Calu3 (cell line): ENCODE data around the gene TMEM108. TPM values are rescaled to one million over a fixed set of nuclear protein-coding genes. Genes with fewer than 3 reads are reported as not detected.

Source experiments
- BruUV-seq: library from RNA; stranded (reverse); fragments of 400-500 nt; replicated peaks from 2 replicates; lab custom pipeline; 2021; lab: Mats Ljungman, UMichigan
- CTCF ChIA-PET: fragments of 300-600 bp; sonication (Branson Sonifier 250); formaldehyde crosslinking; loops from one replicate; lab custom pipeline; 2022; ENCODE audit warnings: antibody characterized with exemption; lab: Charles Lee
- DNase-seq: peaks from one replicate; pipeline ENCODE4 v3.0.0; 2022
- H3K27ac Mint-ChIP-seq: one replicate; pipeline ENCODE4 v1.8.0; 2022; ENCODE audit warnings: mixed read lengths; ENCODE audit not compliant: unreplicated experiment
- H3K27me3 Mint-ChIP-seq: one replicate; pipeline ENCODE4 v1.8.0; 2022; ENCODE audit warnings: mixed read lengths; ENCODE audit not compliant: unreplicated experiment
- H3K36me3 Mint-ChIP-seq: one replicate; pipeline ENCODE4 v1.8.0; 2022; ENCODE audit warnings: mild to moderate bottlenecking, moderate library complexity, mixed read lengths; ENCODE audit not compliant: insufficient read depth, unreplicated experiment
- H3K4me1 Mint-ChIP-seq: one replicate; pipeline ENCODE4 v1.8.0; 2022; ENCODE audit warnings: mild to moderate bottlenecking, low read depth, mixed read lengths; ENCODE audit not compliant: unreplicated experiment
- H3K4me3 Mint-ChIP-seq: one replicate; pipeline ENCODE4 v1.8.0; 2022; ENCODE audit warnings: mild to moderate bottlenecking, low read depth, moderate library complexity, mixed read lengths; ENCODE audit not compliant: unreplicated experiment
- H3K9me3 Mint-ChIP-seq: one replicate; pipeline ENCODE4 v1.8.0; 2022; ENCODE audit warnings: low read depth, mixed read lengths; ENCODE audit not compliant: unreplicated experiment
- CTCF ChIP-seq: fragments of 200-600 bp; IDR thresholded peaks from one replicate; pipeline ENCODE4 v1.8.0; 2022; ENCODE audit warnings: antibody characterized with exemption; ENCODE audit not compliant: unreplicated experiment
- intact Hi-C: fragments of 100-400 bp; cut with micrococcal nuclease; formaldehyde crosslinking; loops from one replicate; pipeline ENCODE4 v1.10.0; 2022; ENCODE audit not compliant: unreplicated experiment
- total RNA-seq: library from RNA; stranded (reverse); gene quantifications from 2 replicates; pipeline ENCODE4 v1.2.3, GENCODE V29; 2022

TMEM108 gene
- total RNA-seq, 1 experiment from 2014 or later: not detected

- Mint-ChIP-seq H3K4me1 (no peaks in the 10 kb centered on the region), H3K4me3 (no peak overlapping the region), H3K9me3 (no peaks in the 10 kb centered on the region), H3K27ac (no peak overlapping the region), H3K27me3 (peaks cover 57% of the 10 kb centered on the region), H3K36me3 (no peaks in the 10 kb centered on the region)
- no peak for TF ChIP-seq CTCF
- no peak for DNase-seq
- intact Hi-C loops: no loop called here
- no TSS peak for BruUV-seq
- CTCF ChIA-PET: no interaction called here
Observed at GRCh38 chr3:133162670-133163305, 124.6 kb downstream of the TMEM108 start.

- no peak for DNase-seq
- CTCF ChIA-PET: interaction anchor here (0.6 kb wide), 3 partner anchors 191 to 989 kb away, joined by 3 to 4 read pairs (median 3); no protein-coding TSS in a partner anchor
- H3K27me3 Mint-ChIP-seq: peaks cover 27% of the 10 kb centered on the region
- no peaks in the 10 kb centered on the region for H3K9me3 Mint-ChIP-seq
- no peak overlapping the region for H3K4me3 Mint-ChIP-seq
- no peaks in the 10 kb centered on the region for H3K4me1 Mint-ChIP-seq
- no peak for TF ChIP-seq CTCF
- no TSS peak for BruUV-seq
- intact Hi-C loops: no loop called here
- no peak overlapping the region for H3K27ac Mint-ChIP-seq
- H3K36me3 Mint-ChIP-seq: no peaks in the 10 kb centered on the region
Observed at GRCh38 chr3:133167340-133168024, 129.3 kb downstream of the TMEM108 start.

- no peaks in the 10 kb centered on the region for H3K36me3 Mint-ChIP-seq
- CTCF ChIA-PET: no interaction called here
- TF ChIP-seq CTCF: peak; percentile 18
- H3K4me1 Mint-ChIP-seq: no peaks in the 10 kb centered on the region
- DNase-seq: no peak
- H3K27ac Mint-ChIP-seq: no peak overlapping the region
- intact Hi-C loops: no loop called here
- H3K4me3 Mint-ChIP-seq: no peak overlapping the region
- H3K9me3 Mint-ChIP-seq: no peaks in the 10 kb centered on the region
- BruUV-seq: no TSS peak
- peaks cover 22% of the 10 kb centered on the region for H3K27me3 Mint-ChIP-seq
Observed at GRCh38 chr3:133168025-133168401, 129.8 kb downstream of the TMEM108 start.

- Mint-ChIP-seq H3K36me3 (no peaks in the 10 kb centered on the region), H3K4me1 (no peaks in the 10 kb centered on the region), H3K27ac (no peak overlapping the region), H3K9me3 (no peaks in the 10 kb centered on the region), H3K27me3 (peaks cover 10% of the 10 kb centered on the region), H3K4me3 (no peak overlapping the region)
- no TSS peak for BruUV-seq
- intact Hi-C loops: no loop called here
- no peak for TF ChIP-seq CTCF
- no peak for DNase-seq
- CTCF ChIA-PET: no interaction called here
Observed at GRCh38 chr3:133169331-133170068, 131.3 kb downstream of the TMEM108 start.
